Kidney epithelial cell (primary cell): ENCODE measurements around the gene HEBP2. TPM values are rescaled to one million over a fixed set of nuclear protein-coding genes. Genes with fewer than 3 reads are reported as not detected.
A peak's percentile ranks its signal among the peaks of the same experiment; 100 is the strongest.
"Not testable (repeated sequence)": the region's sequence is repeated elsewhere in the genome, so short reads cannot be mapped to it uniquely, and the experiment has no call there.

Source experiments
- DNase-seq: peaks from one replicate; pipeline ENCODE4 v3.0.0-alpha.2; 2010; ENCODE audit warnings: low read depth
- H3K27me3 ChIP-seq: 2 replicates; pipeline ENCODE4 v1.6.0; 2011; ENCODE audit warnings: low read length; ENCODE audit not compliant: control insufficient read depth, insufficient read depth
- H3K36me3 ChIP-seq: 2 replicates; pipeline ENCODE4 v1.5.1; 2011; ENCODE audit warnings: low read length; ENCODE audit not compliant: control insufficient read depth, insufficient read depth
- H3K4me3 ChIP-seq: 2 replicates; pipeline ENCODE4 v1.5.1; 2011; ENCODE audit warnings: low read depth, mild to moderate bottlenecking, control low read depth, low read length
- total RNA-seq: library from RNA; depleted of rRNA; stranded (reverse); fragments of >200 nt; gene quantifications from 2 replicates; pipeline ENCODE4 v1.2.3, GENCODE V29; 2015
- TF ChIP-seq, protein P1 (sequence below): IDR thresholded peaks from 2 replicates; pipeline ENCODE4 v1.5.1; 2011; ENCODE audit warnings: mild to moderate bottlenecking, moderate library complexity, low read length, control low read depth, inconsistent platforms; ENCODE audit not compliant: insufficient read depth, poor library complexity, severe bottlenecking

The HEBP2 gene
- total RNA-seq, 1 donor from 2014 or later = 82.1 TPM

DNA sequence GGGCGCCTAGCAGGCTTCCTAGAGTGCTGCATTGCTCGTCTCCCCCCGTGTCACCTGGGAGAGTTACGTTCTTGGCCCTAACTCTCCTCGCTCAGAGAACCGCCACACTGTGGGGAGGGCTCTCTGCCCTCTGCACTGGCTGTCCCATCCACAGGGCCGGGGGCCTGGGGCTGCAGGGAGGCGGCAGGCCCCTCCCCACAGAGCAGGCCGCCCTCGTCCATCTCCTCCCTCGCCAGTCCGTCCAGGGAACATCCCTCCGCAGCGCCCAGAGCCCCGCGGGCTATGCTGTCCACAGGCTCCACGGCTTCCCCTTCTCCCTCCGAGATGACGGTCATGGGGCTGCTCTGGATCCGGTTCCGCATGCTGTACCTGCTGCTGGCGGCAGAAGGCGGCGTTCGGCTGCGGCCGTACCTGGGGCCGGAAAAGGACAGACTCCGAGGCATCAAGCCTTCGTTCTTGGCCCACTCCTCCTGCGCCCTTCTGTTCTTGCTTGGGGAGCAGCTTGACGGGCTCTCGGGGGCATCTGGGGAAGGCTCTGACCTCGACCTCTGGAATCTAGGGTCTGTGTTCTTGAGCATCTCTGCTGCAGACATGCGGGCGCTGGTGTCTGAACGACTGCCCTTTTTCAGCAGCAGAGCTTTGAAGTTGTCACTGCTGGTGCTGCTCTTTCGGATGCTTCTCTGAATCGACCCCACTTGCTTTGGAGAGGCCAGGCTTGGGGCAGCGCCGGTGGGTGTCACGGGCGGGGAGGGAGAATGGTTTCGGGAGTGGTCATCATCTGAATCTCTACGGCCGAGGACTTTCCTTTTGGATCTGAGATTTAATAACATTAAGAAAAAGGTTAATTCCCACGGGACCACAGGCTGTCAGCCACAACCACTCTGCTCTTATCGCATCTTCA lies 20.2 kb downstream of the HEBP2 start:
- DNase-seq = no peak
- TF ChIP-seq, protein P1, sequence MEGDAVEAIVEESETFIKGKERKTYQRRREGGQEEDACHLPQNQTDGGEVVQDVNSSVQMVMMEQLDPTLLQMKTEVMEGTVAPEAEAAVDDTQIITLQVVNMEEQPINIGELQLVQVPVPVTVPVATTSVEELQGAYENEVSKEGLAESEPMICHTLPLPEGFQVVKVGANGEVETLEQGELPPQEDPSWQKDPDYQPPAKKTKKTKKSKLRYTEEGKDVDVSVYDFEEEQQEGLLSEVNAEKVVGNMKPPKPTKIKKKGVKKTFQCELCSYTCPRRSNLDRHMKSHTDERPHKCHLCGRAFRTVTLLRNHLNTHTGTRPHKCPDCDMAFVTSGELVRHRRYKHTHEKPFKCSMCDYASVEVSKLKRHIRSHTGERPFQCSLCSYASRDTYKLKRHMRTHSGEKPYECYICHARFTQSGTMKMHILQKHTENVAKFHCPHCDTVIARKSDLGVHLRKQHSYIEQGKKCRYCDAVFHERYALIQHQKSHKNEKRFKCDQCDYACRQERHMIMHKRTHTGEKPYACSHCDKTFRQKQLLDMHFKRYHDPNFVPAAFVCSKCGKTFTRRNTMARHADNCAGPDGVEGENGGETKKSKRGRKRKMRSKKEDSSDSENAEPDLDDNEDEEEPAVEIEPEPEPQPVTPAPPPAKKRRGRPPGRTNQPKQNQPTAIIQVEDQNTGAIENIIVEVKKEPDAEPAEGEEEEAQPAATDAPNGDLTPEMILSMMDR = no peak
- Histone ChIP-seq H3K27me3 (no peaks in the 10 kb centered on the region), H3K4me3 (no peak overlapping the region), H3K36me3 (no peaks in the 10 kb centered on the region)

- H3K4me3 ChIP-seq, H3K36me3 ChIP-seq, H3K27me3 ChIP-seq, DNase-seq: not testable (repeated sequence)
Observed at GRCh38 chr6:138425256-138425655, 21.2 kb downstream of the HEBP2 start.

DNA sequence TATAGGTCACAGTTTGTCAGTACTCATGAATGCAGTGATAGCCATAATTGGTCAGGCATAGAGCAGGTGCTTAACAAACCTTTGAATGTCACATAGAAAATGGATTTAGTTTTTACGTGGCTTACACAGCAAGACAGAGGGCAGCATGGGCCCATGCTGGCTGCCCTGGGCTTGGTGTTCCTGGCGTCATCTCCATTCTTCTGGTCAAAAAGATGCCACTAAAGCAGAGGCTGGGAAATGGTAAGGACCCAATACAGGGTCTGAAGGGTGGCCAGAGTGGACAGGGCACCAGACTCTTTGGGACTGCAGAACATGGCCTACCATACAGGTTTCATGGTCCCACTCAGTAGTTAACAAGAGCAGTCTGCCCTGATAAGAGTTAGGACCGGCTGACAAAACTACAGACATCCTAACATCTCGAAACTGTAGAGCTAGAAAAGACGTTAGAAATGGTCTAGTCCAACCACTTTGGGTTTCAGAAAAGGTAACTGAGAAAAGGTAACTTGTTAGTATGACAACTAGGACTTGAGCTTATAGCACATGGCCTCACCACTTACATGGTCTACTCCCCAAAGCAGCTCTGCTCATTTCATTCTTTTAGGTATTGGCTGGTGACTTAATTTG lies 22.6 kb downstream of the HEBP2 start:
- no peak for DNase-seq
- H3K4me3 ChIP-seq = no peak overlapping the region
- H3K36me3 ChIP-seq = no peaks in the 10 kb centered on the region
- TF ChIP-seq, protein P1 = no peak
- H3K27me3 ChIP-seq = no peaks in the 10 kb centered on the region

GRCh38 chr6:138427701-138428100 lies 23.7 kb downstream of the HEBP2 start:
- no peak for DNase-seq
- TF ChIP-seq, protein P1 = no peak
- Histone ChIP-seq H3K27me3 (no peaks in the 10 kb centered on the region), H3K36me3 (no peaks in the 10 kb centered on the region), H3K4me3 (no peak overlapping the region)

GRCh38 chr6:138428944-138429598 lies 25.0 kb downstream of the HEBP2 start:
- H3K4me3 ChIP-seq = no peak overlapping the region
- no peaks in the 10 kb centered on the region for H3K27me3 ChIP-seq
- TF ChIP-seq, protein P1 = peak; percentile 49
- DNase-seq = peak; percentile 29
- peaks cover 1% of the 10 kb centered on the region for H3K36me3 ChIP-seq

GRCh38 chr6:138429761-138430160 lies 25.7 kb downstream of the HEBP2 start:
- H3K27me3 ChIP-seq = no peaks in the 10 kb centered on the region
- no peak overlapping the region for H3K4me3 ChIP-seq
- TF ChIP-seq, protein P1 = no peak
- H3K36me3 ChIP-seq = peaks cover 1% of the 10 kb centered on the region
- no peak for DNase-seq
